Glomerular endothelial cell (primary cell): ENCODE data around the gene TPD52L2. TPM values are rescaled to one million over a fixed set of nuclear protein-coding genes. Genes with fewer than 3 reads are reported as not detected.

Experiments used
- DNase-seq: peaks from one replicate; pipeline ENCODE4 v3.0.0-alpha.2; 2011; ENCODE audit warnings: low read depth, low spot score; ENCODE audit errors: extremely low read depth
- total RNA-seq: library from RNA; depleted of rRNA; stranded (reverse); fragments of >200 nt; gene quantifications from 2 replicates; pipeline ENCODE4 v1.2.3, GENCODE V29; 2015

Gene TPD52L2
- total RNA-seq: 189 and 209 TPM in 2 replicates

- peak; percentile 86 for DNase-seq
Measured at GRCh38 chr20:63864978-63865640, at the start of gene TPD52L2. TPD52L2 (plus strand) TSS chr20:63865270; CDS start chr20:63865366, 96 bp downstream.

GRCh38 chr20:63815615-63816253, 49.3 kb upstream of the TPD52L2 start:
- no peak for DNase-seq

- DNase-seq: no peak
Measured at GRCh38 chr20:63819224-63819921, 45.7 kb upstream of the TPD52L2 start.

- DNase-seq: no peak
Measured at GRCh38 chr20:63821811-63822210, 43.3 kb upstream of the TPD52L2 start.

GRCh38 chr20:63822276-63822696, 42.8 kb upstream of the TPD52L2 start:
- DNase-seq: no peak

GRCh38 chr20:63823691-63824311, 41.3 kb upstream of the TPD52L2 start:
- no peak for DNase-seq

- DNase-seq: no peak
Measured at GRCh38 chr20:63825331-63826118, 39.5 kb upstream of the TPD52L2 start.

- no peak for DNase-seq
Measured at GRCh38 chr20:63826753-63827152, 38.3 kb upstream of the TPD52L2 start.

GRCh38 chr20:63828124-63828523, 36.9 kb upstream of the TPD52L2 start:
- DNase-seq: no peak

- no peak for DNase-seq
Measured at GRCh38 chr20:63828545-63828944, 36.5 kb upstream of the TPD52L2 start.

GRCh38 chr20:63828951-63829350, 36.1 kb upstream of the TPD52L2 start:
- DNase-seq: no peak

GRCh38 chr20:63829603-63829944, 35.5 kb upstream of the TPD52L2 start:
- no peak for DNase-seq

GRCh38 chr20:63829945-63830835, 34.9 kb upstream of the TPD52L2 start:
- DNase-seq: no peak

GRCh38 chr20:63830841-63831588, 34.1 kb upstream of the TPD52L2 start, which contains the start of gene ZBTB46:
ZBTB46 (minus strand) TSS chr20:63831264; CDS start chr20:63790757, 40,507 bp downstream.
- DNase-seq: no peak

GRCh38 chr20:63831646-63831992, 33.5 kb upstream of the TPD52L2 start:
- DNase-seq: no peak

GRCh38 chr20:63831993-63832686, 32.9 kb upstream of the TPD52L2 start:
- DNase-seq: no peak

- DNase-seq: no peak
Measured at GRCh38 chr20:63833776-63834490, 31.1 kb upstream of the TPD52L2 start.

GRCh38 chr20:63834491-63834880, 30.6 kb upstream of the TPD52L2 start:
- no peak for DNase-seq
